ENCODE results near the gene MED12L. TPM values are rescaled to one million over a fixed set of nuclear protein-coding genes. Genes with fewer than 3 reads are reported as not detected.

The MED12L gene
- total and polyA plus RNA-seq, 4 experiments from 2014 or later, result 0.35 to 0.78 TPM; not detected in 2

- no peaks in the 10 kb centered on the region for H3K36me3 Mint-ChIP-seq
- POLR2A ChIA-PET (ENCODE audit: partially characterized antibody), result no interaction called here
- Histone ChIP-seq H3K27me3 (ENCODE audit: insufficient read depth, low read length) (no peaks in the 10 kb centered on the region), H3K9me3 (ENCODE audit: control insufficient read depth in 1 of 2, low read length in 2 of 2) (no peaks in the 10 kb centered on the region), H3K4me1 (ENCODE audit: insufficient read depth, low read length) (no peaks in the 10 kb centered on the region), H3K27ac (ENCODE audit: low read depth, low read length) (no peak overlapping the region), H3K36me3 (ENCODE audit: insufficient read depth, low read length) (no peaks in the 10 kb centered on the region), H3K4me3 (ENCODE audit: low read length in 2 of 2) (no peak overlapping the region)
- DNase-seq, result no peak
- intact Hi-C loops (cut with micrococcal nuclease), result no loop called here
- no peak overlapping the region for H3K27ac Mint-ChIP-seq
- CTCF ChIA-PET (ENCODE audit: partially characterized antibody), result no interaction called here
- H3K27me3 Mint-ChIP-seq, result peaks cover 2 to 6% of the 10 kb centered on the region in 2 donors
- H3K4me1 Mint-ChIP-seq, result no peaks in the 10 kb centered on the region
- H3K4me3 Mint-ChIP-seq, result no peak overlapping the region
- H3K9me3 Mint-ChIP-seq, result no peaks in the 10 kb centered on the region
Measured at GRCh38 chr3:151402349-151402748, 316.9 kb downstream of the MED12L start.

GRCh38 chr3:151403246-151403645 is 317.8 kb downstream of the MED12L start:
- DNase-seq, result no peak
- no peaks in the 10 kb centered on the region for H3K36me3 ChIP-seq (ENCODE audit: insufficient read depth, low read length)
- Mint-ChIP-seq H3K4me3 (no peak overlapping the region), H3K27me3 (peaks cover 2 to 7% of the 10 kb centered on the region in 2 donors), H3K36me3 (no peaks in the 10 kb centered on the region), H3K27ac (no peak overlapping the region), H3K4me1 (no peaks in the 10 kb centered on the region), H3K9me3 (no peaks in the 10 kb centered on the region)
- POLR2A ChIA-PET (ENCODE audit: partially characterized antibody), result no interaction called here
- CTCF ChIA-PET (ENCODE audit: partially characterized antibody), result no interaction called here
- no peaks in the 10 kb centered on the region for H3K4me1 ChIP-seq (ENCODE audit: insufficient read depth, low read length)
- H3K27me3 ChIP-seq (ENCODE audit: insufficient read depth, low read length), result no peaks in the 10 kb centered on the region
- H3K9me3 ChIP-seq (ENCODE audit: control insufficient read depth in 1 of 2, low read length in 2 of 2), result no peaks in the 10 kb centered on the region
- intact Hi-C loops (cut with micrococcal nuclease), result no loop called here
- no peak overlapping the region for H3K27ac ChIP-seq (ENCODE audit: low read depth, low read length)
- no peak overlapping the region for H3K4me3 ChIP-seq (ENCODE audit: low read length in 2 of 2)

- CTCF ChIA-PET (ENCODE audit: partially characterized antibody), result no interaction called here
- DNase-seq, result no peak
- Histone ChIP-seq H3K9me3 (ENCODE audit: control insufficient read depth in 1 of 2, low read length in 2 of 2) (no peaks in the 10 kb centered on the region), H3K4me3 (ENCODE audit: low read length in 2 of 2) (no peak overlapping the region), H3K27ac (ENCODE audit: low read depth, low read length) (no peak overlapping the region), H3K36me3 (ENCODE audit: insufficient read depth, low read length) (no peaks in the 10 kb centered on the region), H3K4me1 (ENCODE audit: insufficient read depth, low read length) (no peaks in the 10 kb centered on the region), H3K27me3 (ENCODE audit: insufficient read depth, low read length) (no peaks in the 10 kb centered on the region)
- POLR2A ChIA-PET (ENCODE audit: partially characterized antibody), result no interaction called here
- H3K4me3 Mint-ChIP-seq, result no peak overlapping the region
- no peaks in the 10 kb centered on the region for H3K36me3 Mint-ChIP-seq
- no peaks in the 10 kb centered on the region for H3K9me3 Mint-ChIP-seq
- H3K27ac Mint-ChIP-seq, result no peak overlapping the region
- intact Hi-C loops (cut with micrococcal nuclease), result no loop called here
- H3K4me1 Mint-ChIP-seq, result no peaks in the 10 kb centered on the region
- peaks cover 2 to 7% of the 10 kb centered on the region in 2 donors for H3K27me3 Mint-ChIP-seq
Measured at GRCh38 chr3:151404316-151404715, 318.9 kb downstream of the MED12L start.

- no peaks in the 10 kb centered on the region for H3K4me1 Mint-ChIP-seq
- Histone ChIP-seq H3K27me3 (ENCODE audit: insufficient read depth, low read length) (no peaks in the 10 kb centered on the region), H3K4me1 (ENCODE audit: insufficient read depth, low read length) (no peaks in the 10 kb centered on the region), H3K27ac (ENCODE audit: low read depth, low read length) (no peak overlapping the region), H3K4me3 (ENCODE audit: low read length in 2 of 2) (no peak overlapping the region), H3K36me3 (ENCODE audit: insufficient read depth, low read length) (no peaks in the 10 kb centered on the region), H3K9me3 (ENCODE audit: control insufficient read depth in 1 of 2, low read length in 2 of 2) (no peaks in the 10 kb centered on the region)
- no peak overlapping the region for H3K4me3 Mint-ChIP-seq
- ChIA-PET CTCF (ENCODE audit: partially characterized antibody) (no interaction called here), POLR2A (ENCODE audit: partially characterized antibody) (no interaction called here)
- no peaks in the 10 kb centered on the region for H3K36me3 Mint-ChIP-seq
- H3K27ac Mint-ChIP-seq, result no peak overlapping the region
- intact Hi-C loops (cut with micrococcal nuclease), result no loop called here
- H3K9me3 Mint-ChIP-seq, result peaks cover 0 to 2% (median 0%) of the 10 kb centered on the region in 8 donors
- no peak for DNase-seq
- peaks cover 0 to 5% of the 10 kb centered on the region in 2 donors for H3K27me3 Mint-ChIP-seq
Measured at GRCh38 chr3:151407928-151408327, 322.5 kb downstream of the MED12L start.

- Mint-ChIP-seq H3K27ac (no peak overlapping the region), H3K36me3 (no peaks in the 10 kb centered on the region), H3K27me3 (peaks cover 2 to 3% of the 10 kb centered on the region in 2 donors), H3K4me3 (no peak overlapping the region), H3K4me1 (no peaks in the 10 kb centered on the region), H3K9me3 (peaks cover 0 to 6% (median 3%) of the 10 kb centered on the region in 8 donors)
- intact Hi-C loops (cut with micrococcal nuclease), result no loop called here
- CTCF ChIA-PET (ENCODE audit: partially characterized antibody), result interaction anchor here (1.3 kb wide), 1 partner anchor 11 kb away, joined by 3 read pairs; no protein-coding TSS in a partner anchor
- Histone ChIP-seq H3K4me1 (ENCODE audit: insufficient read depth, low read length) (no peaks in the 10 kb centered on the region), H3K9me3 (ENCODE audit: control insufficient read depth in 1 of 2, low read length in 2 of 2) (no peaks in the 10 kb centered on the region), H3K27ac (ENCODE audit: low read depth, low read length) (no peak overlapping the region), H3K36me3 (ENCODE audit: insufficient read depth, low read length) (no peaks in the 10 kb centered on the region), H3K4me3 (ENCODE audit: low read length in 2 of 2) (no peak overlapping the region), H3K27me3 (ENCODE audit: insufficient read depth, low read length) (no peaks in the 10 kb centered on the region)
- POLR2A ChIA-PET (ENCODE audit: partially characterized antibody), result no interaction called here
- no peak for DNase-seq
Measured at GRCh38 chr3:151410891-151411559, 325.6 kb downstream of the MED12L start.

- POLR2A ChIA-PET (ENCODE audit: partially characterized antibody), result no interaction called here
- H3K4me1 ChIP-seq (ENCODE audit: insufficient read depth, low read length), result no peaks in the 10 kb centered on the region
- Mint-ChIP-seq H3K27me3 (peaks cover 2% of the 10 kb centered on the region in 2 donors), H3K36me3 (no peaks in the 10 kb centered on the region), H3K4me1 (no peaks in the 10 kb centered on the region), H3K9me3 (peaks cover 0 to 6% (median 3%) of the 10 kb centered on the region in 8 donors), H3K27ac (no peak overlapping the region), H3K4me3 (no peak overlapping the region)
- intact Hi-C loops (cut with micrococcal nuclease), result no loop called here
- H3K36me3 ChIP-seq (ENCODE audit: insufficient read depth, low read length), result no peaks in the 10 kb centered on the region
- H3K27ac ChIP-seq (ENCODE audit: low read depth, low read length), result no peak overlapping the region
- CTCF ChIA-PET (ENCODE audit: partially characterized antibody), result no interaction called here
- H3K9me3 ChIP-seq (ENCODE audit: control insufficient read depth in 1 of 2, low read length in 2 of 2), result no peaks in the 10 kb centered on the region
- H3K27me3 ChIP-seq (ENCODE audit: insufficient read depth, low read length), result no peaks in the 10 kb centered on the region
- no peak for DNase-seq
- H3K4me3 ChIP-seq (ENCODE audit: low read length in 2 of 2), result no peak overlapping the region
Measured at GRCh38 chr3:151412989-151413388, 327.5 kb downstream of the MED12L start.

GRCh38 chr3:151415289-151415688 is 329.8 kb downstream of the MED12L start:
- peaks cover 0 to 6% (median 3%) of the 10 kb centered on the region in 8 donors for H3K9me3 Mint-ChIP-seq
- Histone ChIP-seq H3K27ac (ENCODE audit: low read depth, low read length) (no peak overlapping the region), H3K27me3 (ENCODE audit: insufficient read depth, low read length) (no peaks in the 10 kb centered on the region), H3K36me3 (ENCODE audit: insufficient read depth, low read length) (no peaks in the 10 kb centered on the region), H3K4me3 (ENCODE audit: low read length in 2 of 2) (no peak overlapping the region), H3K4me1 (ENCODE audit: insufficient read depth, low read length) (no peaks in the 10 kb centered on the region), H3K9me3 (ENCODE audit: control insufficient read depth in 1 of 2, low read length in 2 of 2) (no peaks in the 10 kb centered on the region)
- intact Hi-C loops (cut with micrococcal nuclease), result no loop called here
- no peaks in the 10 kb centered on the region for H3K4me1 Mint-ChIP-seq
- no peak for DNase-seq
- no peak overlapping the region for H3K4me3 Mint-ChIP-seq
- no peaks in the 10 kb centered on the region for H3K36me3 Mint-ChIP-seq
- CTCF ChIA-PET (ENCODE audit: partially characterized antibody), result no interaction called here
- POLR2A ChIA-PET (ENCODE audit: partially characterized antibody), result no interaction called here
- no peak overlapping the region for H3K27ac Mint-ChIP-seq
- H3K27me3 Mint-ChIP-seq, result peaks cover 2% of the 10 kb centered on the region in 2 donors

Data from CD4-positive, alpha-beta memory T cell (primary cell).